Panc1 (cell line): ENCODE results near the gene FAM186B. TPM values are rescaled to one million over a fixed set of nuclear protein-coding genes. Genes with fewer than 3 reads are reported as not detected.

Experiments used
- ATAC-seq: fragments of 200-7000 bp; cut with Tn5 transposase; 2 replicates; pipeline ENCODE4 v1.9.1; 2020; ENCODE audit warnings: mild to moderate bottlenecking, moderate library complexity
- BruUV-seq: library from RNA; stranded (reverse); fragments of 400-500 nt; replicated peaks from 2 replicates; lab custom pipeline; 2021; lab: Mats Ljungman, UMichigan
- CTCF ChIA-PET: fragments of 300-600 bp; sonication (Branson Sonifier 250); formaldehyde crosslinking; loops from one replicate; lab custom pipeline; 2022; ENCODE audit warnings: antibody characterized with exemption; lab: Charles Lee
- POLR2A ChIA-PET: fragments of 300-600 bp; sonication (Branson Sonifier 250); formaldehyde crosslinking; loops from one replicate; lab custom pipeline; 2022; ENCODE audit warnings: antibody characterized with exemption; lab: Charles Lee
- DNase-seq: peaks from one replicate; pipeline ENCODE4 v3.0.0-alpha.2; 2010; ENCODE audit warnings: low read depth, low spot score
- H3K27ac ChIP-seq: 2 replicates; pipeline ENCODE4 v1.5.1; 2011; ENCODE audit warnings: mild to moderate bottlenecking, low read length, inconsistent platforms
- H3K27me3 ChIP-seq: fragments of 200-500 bp; sonication (Bioruptor generic); 2 replicates; pipeline ENCODE4 v1.6.0; 2014; ENCODE audit warnings: low read length, inconsistent platforms; ENCODE audit not compliant: control insufficient read depth, insufficient read depth
- H3K36me3 ChIP-seq: fragments of 200-500 bp; sonication (Bioruptor generic); 2 replicates; pipeline ENCODE4 v1.5.1; 2014; ENCODE audit warnings: inconsistent platforms, mild to moderate bottlenecking, low read length, moderate library complexity; ENCODE audit not compliant: control insufficient read depth, insufficient read depth
- H3K4me1 ChIP-seq: 2 replicates; pipeline ENCODE4 v1.5.1; 2011; ENCODE audit warnings: inconsistent platforms, mild to moderate bottlenecking, low read length, moderate library complexity; ENCODE audit not compliant: control insufficient read depth, insufficient read depth
- H3K4me3 ChIP-seq, 2 experiments: 2 replicates each; pipeline ENCODE4 v1.5.1; 2011 to 2012; ENCODE audit warnings: low read depth in 2 of 2, low read length in 2 of 2, mild to moderate bottlenecking in 2 of 2, inconsistent platforms in 1 of 2, moderate library complexity in 1 of 2
- H3K9me3 ChIP-seq: fragments of 200-500 bp; sonication (Bioruptor generic); 2 replicates; pipeline ENCODE4 v1.5.1; 2014; ENCODE audit warnings: low read depth, mild to moderate bottlenecking, inconsistent platforms, low read length, moderate library complexity; ENCODE audit not compliant: control insufficient read depth, insufficient read depth
- CTCF ChIP-seq: fragments of 450-650 bp; IDR thresholded peaks from 2 replicates; pipeline ENCODE4 v1.5.1; 2017; ENCODE audit warnings: mild to moderate bottlenecking
- POLR2AphosphoS5 ChIP-seq: IDR thresholded peaks from 2 replicates; pipeline ENCODE4 v1.6.1; 2012; ENCODE audit warnings: mild to moderate bottlenecking, low read depth, low read length, moderate library complexity
- REST ChIP-seq, 2 experiments: IDR thresholded peaks; 2 replicates each; pipeline ENCODE4 v1.6.1; 2011 to 2012; ENCODE audit warnings: low read depth in 2 of 2, control low read depth in 1 of 2, low read length in 1 of 2, mild to moderate bottlenecking in 1 of 2, moderate library complexity in 1 of 2; ENCODE audit not compliant: insufficient read depth in 1 of 2
- SIN3A ChIP-seq: IDR thresholded peaks from 2 replicates; pipeline ENCODE4 v1.6.1; 2012; ENCODE audit warnings: low read depth, mild to moderate bottlenecking, low read length, moderate library complexity, borderline replicate concordance; ENCODE audit not compliant: insufficient read depth
- TCF7L2 ChIP-seq: IDR thresholded peaks from 2 replicates; pipeline ENCODE4 v1.6.1; 2011; ENCODE audit warnings: mild to moderate bottlenecking, low read depth, low read length, inconsistent platforms
- in situ Hi-C: cut with HindIII; loops from 2 replicates; pipeline ENCODE4 v1.10.0; 2016; ENCODE audit warnings: low sequenced_read_pairs, low pct_unique_long_range_greater_than_20kb
- intact Hi-C: fragments of 100-400 bp; cut with micrococcal nuclease; formaldehyde crosslinking; loops from one replicate; pipeline ENCODE4 v1.10.0; 2022; ENCODE audit not compliant: unreplicated experiment
- total RNA-seq: library from RNA; stranded (reverse); gene quantifications from one replicate; pipeline ENCODE4 v1.2.1, GENCODE V29; 2021; ENCODE audit not compliant: unreplicated experiment

FAM186B gene
- total RNA-seq, 1 experiment from 2014 or later = 0.13 TPM

GRCh38 chr12:49557187-49557916, 48.1 kb downstream of the FAM186B start:
- DNase-seq = no peak
- no peaks in the 10 kb centered on the region for H3K9me3 ChIP-seq
- no TSS peak for BruUV-seq
- CTCF ChIA-PET = interaction anchor here (1.0 to 1.6 kb wide), 2 partner anchors 23 to 198 kb away, joined by 4 read pairs; no protein-coding TSS in a partner anchor
- H3K4me1 ChIP-seq = no peaks in the 10 kb centered on the region
- TF ChIP-seq SIN3A (no peak), CTCF (no peak), TCF7L2 (no peak), POLR2AphosphoS5 (no peak), REST (IDR thresholded peaks at IDR 0.05; ENCODE audit: insufficient read depth in 1 of 2, low read depth in 2 of 2, low read length in 1 of 2) (no peak)
- H3K27ac ChIP-seq = no peak overlapping the region
- no peaks in the 10 kb centered on the region for H3K27me3 ChIP-seq
- POLR2A ChIA-PET = no interaction called here
- H3K36me3 ChIP-seq = no peaks in the 10 kb centered on the region; the same call in 1 of the 2 replicates
- ATAC-seq = no peak
- H3K4me3 ChIP-seq = no peak overlapping the region
- intact Hi-C loops (no loop called here), in situ Hi-C loops (no loop called here)

GRCh38 chr12:49556391-49557186, 48.9 kb downstream of the FAM186B start:
- Histone ChIP-seq H3K4me3 (no peak overlapping the region), H3K9me3 (no peaks in the 10 kb centered on the region), H3K4me1 (no peaks in the 10 kb centered on the region), H3K27ac (no peak overlapping the region), H3K36me3 (no peaks in the 10 kb centered on the region; the same call in 1 of the 2 replicates), H3K27me3 (no peaks in the 10 kb centered on the region)
- ChIA-PET POLR2A (no interaction called here), CTCF (interaction anchor here (1.0 to 1.6 kb wide), 2 partner anchors 24 to 198 kb away, joined by 4 read pairs; no protein-coding TSS in a partner anchor)
- DNase-seq (no peak), ATAC-seq (no peak)
- BruUV-seq = no TSS peak
- intact Hi-C loops = no loop called here
- TF ChIP-seq POLR2AphosphoS5 = no peak
- no peak for TF ChIP-seq CTCF
- TF ChIP-seq REST (IDR thresholded peaks at IDR 0.05; ENCODE audit: insufficient read depth in 1 of 2, low read depth in 2 of 2, low read length in 1 of 2) = no peak
- TF ChIP-seq SIN3A = no peak
- no peak for TF ChIP-seq TCF7L2
- in situ Hi-C loops = no loop called here
